Activated naive CD8-positive, alpha-beta T cell (primary cell): Measurements from ENCODE around the gene CYTH3.

ENCODE experiments used
- H3K27ac Mint-ChIP-seq: one replicate; pipeline ENCODE4 v1.8.0; 2021; ENCODE audit warnings: mixed read lengths
- H3K27me3 Mint-ChIP-seq: one replicate; pipeline ENCODE4 v1.8.0; 2021; ENCODE audit warnings: mixed read lengths
- H3K36me3 Mint-ChIP-seq: one replicate; pipeline ENCODE4 v1.8.0; 2021; ENCODE audit warnings: mixed read lengths
- H3K4me1 Mint-ChIP-seq: one replicate; pipeline ENCODE4 v1.8.0; 2021; ENCODE audit warnings: low read depth, mixed read lengths
- H3K4me3 Mint-ChIP-seq: one replicate; pipeline ENCODE4 v1.8.0; 2021; ENCODE audit warnings: mild to moderate bottlenecking, mixed read lengths
- H3K9me3 Mint-ChIP-seq: one replicate; pipeline ENCODE4 v1.8.0; 2021; ENCODE audit warnings: low read depth, mixed read lengths

The CYTH3 gene

DNA sequence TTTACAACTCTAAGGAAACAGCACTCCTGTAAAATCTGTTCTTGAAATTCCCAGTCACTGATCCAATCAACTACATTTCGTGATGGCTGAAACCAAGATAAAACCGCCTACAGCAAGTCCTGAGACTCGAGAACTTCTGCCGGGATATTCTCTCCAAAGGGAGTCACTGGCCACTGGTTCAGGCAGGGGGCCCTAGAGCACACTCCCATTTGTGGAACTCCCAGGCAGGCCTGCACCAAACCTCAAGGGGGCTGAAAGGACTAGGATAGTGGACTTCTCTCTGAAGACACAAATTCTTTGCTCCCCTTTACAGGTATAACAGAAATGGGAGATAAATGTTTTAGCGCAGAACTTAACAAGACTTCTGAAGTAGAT, 16.3 kb downstream of the CYTH3 start:
- Mint-ChIP-seq H3K27ac (no peak overlapping the region), H3K36me3 (no peaks in the 10 kb centered on the region), H3K4me3 (no peak overlapping the region), H3K4me1 (peaks cover 34% of the 10 kb centered on the region), H3K9me3 (no peaks in the 10 kb centered on the region), H3K27me3 (peaks cover 2% of the 10 kb centered on the region)

DNA sequence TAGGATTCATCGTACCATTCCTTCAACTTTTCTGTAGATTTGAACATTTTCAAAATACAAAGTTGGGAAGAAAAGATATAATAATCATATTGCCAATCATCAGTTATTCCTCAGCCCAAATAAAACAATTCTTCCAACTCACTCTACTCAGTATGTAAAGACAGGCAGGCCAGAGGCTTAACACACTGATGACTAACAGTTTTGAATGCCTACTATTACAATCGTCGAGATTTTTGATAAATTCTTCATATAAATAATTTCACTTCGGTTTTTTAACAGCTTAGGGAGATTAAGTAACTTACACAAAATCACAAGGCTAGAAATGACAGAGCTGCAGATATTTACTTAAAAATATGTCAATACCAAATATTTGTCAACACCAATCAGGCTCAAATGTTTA, 17.6 kb downstream of the CYTH3 start:
- Mint-ChIP-seq H3K27ac (no peak overlapping the region), H3K27me3 (peaks cover 2% of the 10 kb centered on the region), H3K4me1 (peaks cover 38% of the 10 kb centered on the region), H3K36me3 (no peaks in the 10 kb centered on the region), H3K4me3 (no peak overlapping the region), H3K9me3 (no peaks in the 10 kb centered on the region)

DNA sequence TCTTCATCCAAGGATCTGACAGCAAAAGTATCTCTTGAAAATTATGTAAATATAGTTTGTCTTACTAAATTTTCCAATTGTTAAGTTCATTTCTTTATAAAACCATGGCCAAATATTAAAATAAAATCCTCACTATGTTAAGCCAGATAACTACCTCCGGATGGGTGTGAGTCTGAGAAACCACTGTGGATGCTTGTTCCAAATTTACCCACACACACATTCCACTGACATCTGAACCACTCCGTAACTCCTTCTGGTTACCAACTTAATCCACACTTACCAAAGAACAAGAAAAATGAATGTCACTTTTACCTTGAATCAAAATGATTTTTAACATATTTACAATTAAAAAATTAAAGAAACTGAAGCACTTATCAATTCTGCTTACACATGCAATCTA, 19.7 kb downstream of the CYTH3 start:
- Mint-ChIP-seq H3K27me3 (peaks cover 2% of the 10 kb centered on the region), H3K27ac (no peak overlapping the region), H3K9me3 (no peaks in the 10 kb centered on the region), H3K4me3 (no peak overlapping the region), H3K4me1 (peaks cover 24% of the 10 kb centered on the region), H3K36me3 (no peaks in the 10 kb centered on the region)

DNA sequence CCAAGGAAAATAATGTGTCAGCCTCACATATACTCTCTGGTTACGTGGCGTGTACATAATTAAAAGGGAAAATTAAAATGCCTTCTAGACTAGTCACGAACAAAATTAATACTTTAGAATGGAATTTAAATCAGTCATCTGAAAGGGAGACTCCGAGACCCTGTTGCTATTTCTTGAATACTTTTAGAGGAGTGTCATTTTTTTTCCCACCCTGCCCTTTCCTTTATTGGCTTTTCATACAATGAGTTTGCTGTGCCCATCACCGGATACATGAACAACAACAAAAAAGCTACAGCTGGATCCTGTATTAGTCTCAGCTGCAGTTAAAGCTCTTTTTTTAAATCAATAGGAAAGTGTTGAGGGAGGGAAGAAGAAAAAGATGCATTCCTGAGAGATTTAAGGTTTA, 20.1 kb downstream of the CYTH3 start:
- Mint-ChIP-seq H3K4me1 (peaks cover 20% of the 10 kb centered on the region), H3K9me3 (no peaks in the 10 kb centered on the region), H3K27me3 (peaks cover 2% of the 10 kb centered on the region), H3K27ac (no peak overlapping the region), H3K36me3 (no peaks in the 10 kb centered on the region), H3K4me3 (no peak overlapping the region)

DNA sequence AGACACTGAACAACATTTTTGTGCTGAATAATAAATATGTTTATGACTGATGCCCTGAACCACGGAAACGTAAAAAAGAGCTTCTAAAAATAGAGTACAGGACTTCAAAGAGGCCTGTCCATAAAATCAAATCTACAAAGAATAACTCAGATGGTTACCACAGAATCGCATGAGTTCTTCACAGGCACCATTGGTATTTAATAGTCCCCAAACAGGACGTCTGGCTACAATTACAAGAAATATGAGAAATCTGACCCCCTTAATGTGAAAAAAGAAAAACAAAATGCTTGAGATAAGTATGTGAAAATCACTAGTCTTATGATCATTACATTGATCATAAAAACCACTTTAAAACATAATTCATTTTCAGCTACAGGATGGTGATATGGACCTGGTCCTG, 20.8 kb downstream of the CYTH3 start:
- Mint-ChIP-seq H3K27ac (no peak overlapping the region), H3K9me3 (no peaks in the 10 kb centered on the region), H3K36me3 (no peaks in the 10 kb centered on the region), H3K4me3 (no peak overlapping the region), H3K27me3 (peaks cover 2% of the 10 kb centered on the region), H3K4me1 (peaks cover 13% of the 10 kb centered on the region)

DNA sequence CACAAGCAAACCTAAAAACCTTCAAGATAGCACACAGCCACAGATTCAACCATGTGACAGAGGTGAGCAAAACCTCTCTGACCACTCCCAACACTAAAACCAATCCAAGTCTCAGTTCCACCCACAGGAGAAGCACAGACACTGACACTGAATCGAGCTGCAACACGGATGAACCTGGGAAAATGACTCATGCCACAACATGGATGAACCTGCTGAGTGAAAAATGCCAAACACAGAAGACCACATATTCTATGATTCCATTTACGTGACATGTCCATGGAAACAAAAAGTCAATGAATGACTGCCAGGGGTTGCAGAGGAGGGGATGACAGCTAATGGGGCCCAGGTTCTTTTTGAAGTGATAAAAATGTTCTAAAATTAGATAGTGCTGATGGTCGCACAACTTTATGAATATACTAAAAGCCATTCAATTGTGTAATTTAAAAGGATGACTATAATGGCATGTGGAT, 22.0 kb downstream of the CYTH3 start:
- no peaks in the 10 kb centered on the region for H3K36me3 Mint-ChIP-seq
- peaks cover 2% of the 10 kb centered on the region for H3K27me3 Mint-ChIP-seq
- peaks cover 6% of the 10 kb centered on the region for H3K4me1 Mint-ChIP-seq
- H3K27ac Mint-ChIP-seq, result no peak overlapping the region
- H3K9me3 Mint-ChIP-seq, result no peaks in the 10 kb centered on the region
- H3K4me3 Mint-ChIP-seq, result no peak overlapping the region

DNA sequence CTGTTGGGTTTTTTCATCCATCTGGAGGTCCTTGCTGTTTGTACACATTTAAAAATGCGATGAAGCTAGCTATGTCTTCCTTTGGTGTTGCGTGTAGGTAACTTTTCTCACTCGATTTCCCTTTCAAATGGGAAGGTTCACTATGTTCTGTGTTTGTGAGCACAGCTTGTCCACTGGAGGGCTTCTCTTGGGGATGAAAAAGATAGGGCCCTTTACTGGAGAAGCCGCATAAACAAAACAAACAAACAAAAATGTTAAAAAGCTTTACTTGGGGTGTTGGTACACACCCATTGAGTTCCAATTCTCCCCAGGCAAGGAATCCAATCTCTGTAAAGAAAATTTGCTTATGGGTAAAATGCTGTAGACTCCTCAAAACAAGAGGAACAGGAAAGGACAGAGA, 23.4 kb downstream of the CYTH3 start:
- Mint-ChIP-seq H3K27ac (no peak overlapping the region), H3K9me3 (no peaks in the 10 kb centered on the region), H3K27me3 (no peaks in the 10 kb centered on the region), H3K4me3 (no peak overlapping the region), H3K4me1 (peaks cover 4% of the 10 kb centered on the region), H3K36me3 (no peaks in the 10 kb centered on the region)

DNA sequence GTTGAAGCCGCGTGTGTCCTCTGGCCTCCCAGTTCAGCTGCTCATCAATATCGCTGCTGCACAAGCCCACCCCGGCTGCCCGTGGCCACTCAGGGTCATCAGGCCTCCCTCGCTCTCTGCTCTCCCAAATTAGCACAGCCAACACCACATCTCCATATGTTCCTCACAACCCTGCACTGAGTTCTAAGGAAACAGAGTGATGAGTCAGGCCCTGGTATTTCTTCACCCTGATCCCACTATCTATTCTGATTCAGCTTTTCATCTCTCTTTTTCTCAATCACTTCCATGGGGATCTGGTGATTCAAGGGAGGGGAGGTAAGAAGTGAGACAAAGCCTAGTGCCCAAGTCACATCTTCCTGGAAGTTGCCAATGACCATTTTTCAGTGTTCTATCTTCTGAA, 23.8 kb downstream of the CYTH3 start:
- Mint-ChIP-seq H3K27me3 (no peaks in the 10 kb centered on the region), H3K9me3 (no peaks in the 10 kb centered on the region), H3K4me3 (no peak overlapping the region), H3K27ac (no peak overlapping the region), H3K4me1 (peaks cover 4% of the 10 kb centered on the region), H3K36me3 (no peaks in the 10 kb centered on the region)

DNA sequence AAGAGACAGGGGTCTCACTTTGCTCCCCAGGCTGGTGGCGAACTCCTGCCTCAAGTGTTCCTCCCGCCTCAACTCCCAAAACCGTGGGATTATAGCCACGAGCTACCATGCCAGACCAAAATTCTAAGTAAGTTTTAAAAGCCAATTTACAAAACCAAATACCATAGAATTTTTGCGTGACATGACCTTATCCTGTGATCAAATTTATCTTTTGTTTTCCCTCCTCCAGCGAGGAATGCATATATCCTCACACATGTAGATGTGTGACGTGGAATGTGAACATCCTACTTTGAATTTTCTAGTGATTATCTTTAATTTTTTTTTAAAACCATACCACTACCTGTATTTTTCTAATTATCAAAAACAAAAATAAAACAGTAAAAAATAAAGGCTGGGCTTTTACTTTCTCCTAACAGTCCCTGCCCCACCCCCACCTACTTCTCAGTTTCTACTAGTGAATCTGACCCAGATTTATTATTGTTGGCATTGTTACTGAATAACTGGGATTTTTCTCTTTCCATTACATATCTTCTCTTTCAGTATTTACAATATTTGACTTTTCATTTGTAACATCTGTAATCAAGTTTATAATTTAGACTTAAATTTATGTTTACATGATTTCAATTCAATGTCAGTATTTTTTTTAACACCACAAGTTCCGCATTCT, 26.0 kb downstream of the CYTH3 start:
- Mint-ChIP-seq H3K4me3 (no peak overlapping the region), H3K36me3 (no peaks in the 10 kb centered on the region), H3K27me3 (no peaks in the 10 kb centered on the region), H3K4me1 (peaks cover 4% of the 10 kb centered on the region), H3K9me3 (no peaks in the 10 kb centered on the region), H3K27ac (no peak overlapping the region)

DNA sequence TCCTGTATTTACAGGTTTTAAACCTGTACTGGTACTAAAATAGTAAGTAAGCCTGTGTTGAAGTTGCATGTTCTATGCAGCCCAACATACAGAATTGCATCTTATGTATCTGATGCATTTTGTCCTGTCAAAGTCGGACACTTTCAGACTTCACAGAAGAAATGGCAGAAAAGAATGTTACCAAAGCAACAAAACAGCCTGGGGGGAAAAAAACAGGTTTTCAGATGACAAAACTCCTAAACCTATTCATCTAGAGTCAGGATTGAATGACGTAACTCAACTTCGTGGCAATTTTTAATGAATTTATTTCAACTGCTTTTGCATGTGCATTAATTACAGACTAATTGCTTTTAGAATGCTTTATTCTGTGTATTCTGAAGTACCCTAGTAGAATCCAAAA, 28.4 kb downstream of the CYTH3 start:
- H3K36me3 Mint-ChIP-seq, result no peaks in the 10 kb centered on the region
- H3K9me3 Mint-ChIP-seq, result no peaks in the 10 kb centered on the region
- H3K4me1 Mint-ChIP-seq, result no peaks in the 10 kb centered on the region
- H3K27me3 Mint-ChIP-seq, result no peaks in the 10 kb centered on the region
- no peak overlapping the region for H3K27ac Mint-ChIP-seq
- no peak overlapping the region for H3K4me3 Mint-ChIP-seq

DNA sequence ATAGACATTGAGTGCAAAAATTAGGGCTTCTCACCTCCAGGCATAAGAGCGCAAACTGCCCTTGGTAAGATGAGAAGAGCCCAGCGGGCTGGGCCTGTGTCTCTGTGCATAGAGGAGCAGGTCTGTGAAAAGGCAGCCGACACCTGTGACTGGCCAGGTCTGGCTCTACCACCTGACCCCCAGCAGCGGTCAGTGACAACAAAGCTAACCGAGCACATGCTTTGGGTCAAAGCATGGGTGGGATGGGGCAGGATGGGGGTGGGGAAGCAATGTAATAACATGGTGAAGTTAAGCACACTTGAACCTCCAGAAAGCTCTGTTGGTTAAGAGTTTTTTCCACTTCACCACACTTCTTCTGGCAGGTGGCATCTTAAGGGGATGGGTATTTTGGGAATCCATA, 29.3 kb downstream of the CYTH3 start:
- H3K27ac Mint-ChIP-seq, result no peak overlapping the region
- no peaks in the 10 kb centered on the region for H3K4me1 Mint-ChIP-seq
- H3K4me3 Mint-ChIP-seq, result no peak overlapping the region
- H3K36me3 Mint-ChIP-seq, result no peaks in the 10 kb centered on the region
- no peaks in the 10 kb centered on the region for H3K27me3 Mint-ChIP-seq
- no peaks in the 10 kb centered on the region for H3K9me3 Mint-ChIP-seq

DNA sequence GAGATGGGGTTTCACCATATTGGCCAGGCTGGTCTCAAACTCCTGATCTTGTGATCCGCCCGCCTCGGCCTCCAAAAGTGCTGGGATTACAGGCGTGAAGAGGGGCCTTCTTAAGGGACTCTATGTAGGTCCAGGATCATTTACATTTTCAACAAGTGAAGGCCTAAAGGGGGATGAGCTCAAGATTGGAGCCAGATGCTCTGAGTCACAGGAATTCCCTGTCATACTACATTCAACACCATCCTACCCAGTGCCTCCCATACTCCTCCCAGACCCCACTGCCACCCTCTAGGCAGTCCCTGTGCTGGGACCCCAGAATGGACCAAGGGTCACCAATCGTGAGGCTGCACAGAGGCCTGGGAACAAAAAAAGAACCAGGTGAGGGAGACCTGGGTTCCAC, 29.9 kb downstream of the CYTH3 start:
- no peaks in the 10 kb centered on the region for H3K4me1 Mint-ChIP-seq
- no peaks in the 10 kb centered on the region for H3K36me3 Mint-ChIP-seq
- H3K4me3 Mint-ChIP-seq, result no peak overlapping the region
- no peaks in the 10 kb centered on the region for H3K27me3 Mint-ChIP-seq
- no peak overlapping the region for H3K27ac Mint-ChIP-seq
- no peaks in the 10 kb centered on the region for H3K9me3 Mint-ChIP-seq

DNA sequence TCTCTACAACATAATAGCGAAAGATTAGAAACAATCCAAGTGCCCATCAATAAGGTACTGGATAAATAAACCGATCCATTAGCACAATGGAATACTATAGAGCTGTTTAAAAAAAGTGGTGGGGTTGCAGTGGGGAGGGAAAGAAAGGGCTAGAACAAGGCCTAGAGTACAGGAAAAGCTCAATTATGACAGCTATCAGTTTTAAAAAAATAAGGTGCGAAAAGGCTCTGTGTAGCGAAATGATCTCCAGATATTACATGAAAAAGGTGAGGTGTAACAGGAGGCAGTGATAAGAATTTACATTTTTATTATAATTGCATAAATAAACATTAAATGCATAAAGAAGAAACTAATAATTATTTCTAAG, 30.8 kb downstream of the CYTH3 start:
- no peak overlapping the region for H3K27ac Mint-ChIP-seq
- no peaks in the 10 kb centered on the region for H3K27me3 Mint-ChIP-seq
- H3K4me1 Mint-ChIP-seq, result no peaks in the 10 kb centered on the region
- H3K4me3 Mint-ChIP-seq, result no peak overlapping the region
- H3K36me3 Mint-ChIP-seq, result no peaks in the 10 kb centered on the region
- no peaks in the 10 kb centered on the region for H3K9me3 Mint-ChIP-seq

DNA sequence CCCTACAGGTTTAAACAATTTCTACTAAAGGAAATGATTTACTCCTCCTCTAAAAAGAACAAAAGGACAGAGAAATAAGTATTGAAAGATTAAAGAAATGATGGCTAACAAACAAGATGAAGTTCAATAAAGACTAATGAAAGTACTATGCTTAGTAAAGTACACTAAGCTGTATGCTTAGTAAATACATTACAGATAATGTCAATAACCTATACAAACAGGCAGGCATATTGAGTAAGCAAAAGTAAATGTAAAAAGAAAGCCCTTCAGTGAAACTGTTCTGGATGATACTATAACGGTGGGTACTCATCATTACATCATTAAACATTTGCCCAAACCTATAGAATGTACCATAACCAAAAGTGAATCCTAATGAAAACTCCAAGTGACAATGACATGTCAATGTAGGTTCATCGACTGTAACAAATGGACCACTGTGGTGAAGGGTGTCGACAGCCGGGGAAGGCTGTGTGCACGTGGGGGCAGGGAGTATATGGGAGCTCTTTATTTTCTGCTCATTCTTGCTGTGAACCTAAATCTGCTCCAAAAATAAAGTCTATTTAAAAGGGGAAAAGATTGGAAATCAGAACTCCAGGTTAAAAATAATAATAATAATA, 34.0 kb downstream of the CYTH3 start:
- Mint-ChIP-seq H3K4me3 (no peak overlapping the region), H3K36me3 (peaks cover 2% of the 10 kb centered on the region), H3K27me3 (no peaks in the 10 kb centered on the region), H3K4me1 (peaks cover 11% of the 10 kb centered on the region), H3K9me3 (no peaks in the 10 kb centered on the region), H3K27ac (no peak overlapping the region)

DNA sequence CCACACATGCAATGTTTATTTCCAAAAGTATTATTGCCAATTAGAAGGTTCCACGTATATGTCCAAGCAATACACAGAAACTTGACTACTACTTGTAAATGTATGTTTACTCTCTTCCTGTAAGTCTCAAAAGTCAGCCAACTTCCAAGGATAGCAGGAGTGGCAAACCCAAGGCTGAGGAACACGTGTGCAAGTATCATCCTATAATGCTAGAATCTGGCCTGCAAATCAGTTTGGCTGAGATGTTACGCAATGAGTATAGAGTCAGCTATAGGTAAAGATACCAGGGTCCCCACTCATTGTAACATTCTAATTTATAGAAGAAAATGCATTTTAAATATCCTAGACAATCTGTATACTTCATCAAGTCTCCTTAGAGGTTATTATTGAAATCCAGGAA, 34.7 kb downstream of the CYTH3 start:
- no peaks in the 10 kb centered on the region for H3K9me3 Mint-ChIP-seq
- no peak overlapping the region for H3K4me3 Mint-ChIP-seq
- H3K27me3 Mint-ChIP-seq, result no peaks in the 10 kb centered on the region
- peaks cover 2% of the 10 kb centered on the region for H3K36me3 Mint-ChIP-seq
- peaks cover 16% of the 10 kb centered on the region for H3K4me1 Mint-ChIP-seq
- no peak overlapping the region for H3K27ac Mint-ChIP-seq

DNA sequence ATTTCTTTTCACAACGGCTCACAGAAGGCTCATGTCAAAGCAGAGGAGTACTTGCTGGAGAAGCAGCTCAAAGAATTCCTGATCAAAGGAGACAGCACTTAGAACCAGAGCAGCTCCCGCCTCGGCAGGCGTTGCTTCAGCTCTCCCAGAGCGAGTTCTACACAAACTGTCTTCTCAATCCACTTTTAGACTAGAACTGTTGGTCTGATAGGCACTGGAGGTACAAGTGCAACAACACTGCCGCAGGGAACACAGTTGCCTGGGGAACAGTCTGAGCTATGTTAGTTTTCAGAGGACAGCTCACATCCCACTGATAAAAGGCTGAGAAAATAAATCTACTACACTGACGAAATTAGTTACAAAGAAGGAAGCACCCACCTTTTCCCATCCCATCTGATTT, 35.4 kb downstream of the CYTH3 start:
- Mint-ChIP-seq H3K4me3 (no peak overlapping the region), H3K4me1 (peaks cover 19% of the 10 kb centered on the region), H3K27me3 (no peaks in the 10 kb centered on the region), H3K36me3 (peaks cover 2% of the 10 kb centered on the region), H3K27ac (no peak overlapping the region), H3K9me3 (no peaks in the 10 kb centered on the region)
